HepG2 (cell line): ENCODE data around the gene ZBTB21. TPM values are rescaled to one million over a fixed set of nuclear protein-coding genes. Genes with fewer than 3 reads are reported as not detected.

Experiments used
- ARNT2 ChIP-seq: sonication (generic); formaldehyde crosslinking; IDR thresholded peaks from 2 replicates; pipeline ENCODE4 v1.8.0; 2022; ENCODE audit warnings: mild to moderate bottlenecking, low read depth, missing genetic modification reagents, moderate library complexity
- FOXJ3 ChIP-seq: sonication (generic); formaldehyde crosslinking; IDR thresholded peaks from 2 replicates; pipeline ENCODE4 v1.4.0; 2020; ENCODE audit warnings: missing genetic modification reagents, mild to moderate bottlenecking, borderline replicate concordance
- NKX3-1 ChIP-seq: sonication (generic); formaldehyde crosslinking; IDR thresholded peaks from 2 replicates; pipeline ENCODE4 v1.5.0; 2020; ENCODE audit warnings: missing genetic modification reagents
- RBAK ChIP-seq: sonication (generic); formaldehyde crosslinking; IDR thresholded peaks from 2 replicates; pipeline ENCODE4 v1.5.1; 2020; ENCODE audit warnings: mild to moderate bottlenecking, missing genetic modification reagents
- SIN3B ChIP-seq: fragments of 150-350 bp; IDR thresholded peaks from 2 replicates; pipeline ENCODE4 v1.6.1; 2014; ENCODE audit warnings: low read length
- SMARCC2 ChIP-seq: fragments of 450-650 bp; IDR thresholded peaks from 2 replicates; pipeline ENCODE4 v1.6.1; 2017; ENCODE audit warnings: antibody characterized with exemption, mild to moderate bottlenecking
- SPEN ChIP-seq: sonication (generic); formaldehyde crosslinking; IDR thresholded peaks from 2 replicates; pipeline ENCODE4 v1.5.1; 2020; ENCODE audit warnings: low read depth, mild to moderate bottlenecking, missing genetic modification reagents
- TMF1 ChIP-seq: sonication (generic); formaldehyde crosslinking; IDR thresholded peaks from 2 replicates; pipeline ENCODE4 v1.8.1; 2022; ENCODE audit warnings: low read depth, missing genetic modification reagents
- ZBTB7B ChIP-seq: sonication (generic); formaldehyde crosslinking; IDR thresholded peaks from 2 replicates; pipeline ENCODE4 v1.4.0; 2020; ENCODE audit warnings: missing genetic modification reagents
- ZC3H13 ChIP-seq: sonication (generic); formaldehyde crosslinking; IDR thresholded peaks from 2 replicates; pipeline ENCODE4 v1.8.1; 2023; ENCODE audit warnings: mild to moderate bottlenecking, missing genetic modification reagents, moderate library complexity
- ZNF136 ChIP-seq: sonication (generic); formaldehyde crosslinking; IDR thresholded peaks from 2 replicates; pipeline ENCODE4 v1.8.1; 2022; ENCODE audit warnings: low read depth, mild to moderate bottlenecking, moderate library complexity, missing genetic modification reagents
- ZNF333 ChIP-seq: sonication (generic); formaldehyde crosslinking; IDR thresholded peaks from 2 replicates; pipeline ENCODE4 v1.4.0; 2020; ENCODE audit warnings: mild to moderate bottlenecking, missing genetic modification reagents, borderline replicate concordance
- ZNF33A ChIP-seq: sonication (generic); formaldehyde crosslinking; IDR thresholded peaks from 2 replicates; pipeline ENCODE4 v1.5.1; 2020; ENCODE audit warnings: missing genetic modification reagents, mild to moderate bottlenecking, moderate library complexity, borderline replicate concordance
- ZNF468 ChIP-seq: sonication (generic); formaldehyde crosslinking; IDR thresholded peaks from 2 replicates; pipeline ENCODE4 v1.8.0; 2022; ENCODE audit warnings: mild to moderate bottlenecking, moderate library complexity, missing genetic modification reagents
- ZNF530 ChIP-seq: sonication (generic); formaldehyde crosslinking; IDR thresholded peaks from 2 replicates; pipeline ENCODE4 v1.5.0; 2020; ENCODE audit warnings: low read depth, mild to moderate bottlenecking, missing genetic modification reagents
- ZNF761 ChIP-seq: sonication (generic); formaldehyde crosslinking; conservative IDR thresholded peaks from 2 replicates; pipeline ENCODE4 v1.4.0; 2020; ENCODE audit warnings: mild to moderate bottlenecking, missing genetic modification reagents
- ZSCAN9 ChIP-seq: IDR thresholded peaks from 2 replicates; pipeline ENCODE4 v1.6.1; 2016; ENCODE audit warnings: borderline replicate concordance
- polyA plus RNA-seq, 8 experiments: library from polyadenylated mRNA; depleted of rRNA in 3 of 8; stranded (reverse) in 7 of 8; unstranded in 1 of 8; fragments of >200 nt; fragmentation: Illumina TruSeq in 4 of 8; extraction: Trizol in 4 of 8; gene quantifications; 2 replicates each; pipeline versions ENCODE4 v1.2.1 to v1.2.3, GENCODE V29; 2011 to 2016; ENCODE audit warnings: low read depth in 4 of 8, missing spikeins in 1 of 8, mixed read lengths in 1 of 8; ENCODE audit not compliant: insufficient read depth in 1 of 8
- total RNA-seq, 5 experiments: library from RNA; depleted of rRNA; stranded (reverse); fragments of >200 nt; fragmentation: Illumina TruSeq; extraction: Trizol; gene quantifications; 2 replicates each; pipeline ENCODE4 v1.2.3, GENCODE V29; 2016; ENCODE audit warnings: low read depth in 1 of 5
- TF ChIP-seq, protein P1 (sequence below): sonication (generic); formaldehyde crosslinking; conservative IDR thresholded peaks from 2 replicates; pipeline ENCODE4 v1.8.0; 2022; ENCODE audit warnings: missing genetic modification reagents
- TF ChIP-seq, protein P2 (sequence below): sonication (generic); formaldehyde crosslinking; IDR thresholded peaks from 2 replicates; pipeline ENCODE4 v1.8.1; 2022; ENCODE audit warnings: low read depth, mild to moderate bottlenecking, missing genetic modification reagents
- TF ChIP-seq, protein P3 (sequence below): sonication (generic); formaldehyde crosslinking; IDR thresholded peaks from 2 replicates; pipeline ENCODE4 v1.5.0; 2020; ENCODE audit warnings: mild to moderate bottlenecking, low read depth, missing genetic modification reagents, borderline replicate concordance
- TF ChIP-seq, protein P4 (sequence below), 2 experiments: sonication (generic) in 1 of 2; formaldehyde crosslinking in 1 of 2; IDR thresholded peaks; 2 replicates each; pipeline versions ENCODE4 v1.5.1 to v1.6.1; 2011 to 2020; ENCODE audit warnings: borderline replicate concordance in 1 of 2, low read depth in 1 of 2, low read length in 1 of 2, mild to moderate bottlenecking in 1 of 2, missing genetic modification reagents in 1 of 2, moderate library complexity in 1 of 2

The ZBTB21 gene
- total and polyA plus RNA-seq, 2 of the 13 experiments (the other 11 are each of a cell fraction or from before 2014, with no cell fraction given): 4.5 to 6.1 TPM

DNA sequence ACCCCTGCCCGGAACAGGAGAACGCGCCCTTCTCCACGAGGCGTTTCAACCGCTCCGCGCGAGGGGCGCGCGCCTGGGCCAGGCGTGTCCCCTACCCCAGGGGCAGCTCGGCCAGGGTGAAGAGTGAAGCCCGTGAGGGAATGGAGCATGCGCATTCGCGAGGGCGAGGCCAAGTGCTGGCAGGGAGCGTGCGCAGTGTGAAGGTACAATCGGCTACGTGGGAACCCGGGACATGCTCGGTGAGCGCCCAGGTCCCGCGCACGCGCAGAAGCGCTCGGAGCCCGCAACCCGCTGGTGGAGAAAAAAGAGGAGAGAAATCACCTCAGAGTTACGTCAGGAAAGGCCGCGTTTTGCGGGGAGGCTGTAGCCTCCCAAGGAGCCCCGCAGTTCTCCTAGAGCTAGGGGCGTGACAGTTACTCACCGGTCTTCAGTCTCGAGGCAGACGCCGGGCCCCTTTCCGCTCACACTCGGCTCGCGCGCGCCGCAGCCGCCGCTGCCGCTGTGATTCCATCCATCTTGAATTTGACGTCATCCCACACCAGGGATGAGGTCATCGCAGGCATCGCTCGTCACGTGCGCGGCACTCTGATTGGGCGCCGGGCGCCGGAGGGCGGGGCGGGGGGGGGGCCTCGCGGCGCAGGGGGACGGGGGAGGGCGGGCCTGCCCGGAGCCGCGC lies at the start of gene ZBTB21 (continued):
- TF ChIP-seq SIN3B (no peak), RBAK (CRISPR knock-in tag) (no peak), NKX3-1 (CRISPR knock-in tag) (peak; percentile 69; the same call in 1 of the 2 replicates), TMF1 (CRISPR knock-in tag) (0 out of 2 replicates have a peak, but pooled peaks have one; percentile 28), ZNF530 (CRISPR knock-in tag) (no peak), ZNF761 (CRISPR knock-in tag) (no peak), ZNF468 (no peak), ZNF136 (CRISPR knock-in tag) (0 out of 2 replicates have a peak, but pooled peaks have one; percentile 40), ZC3H13 (CRISPR knock-in tag) (peak; percentile 30; the same call in 1 of the 2 replicates), ZNF333 (CRISPR knock-in tag) (no peak), ARNT2 (CRISPR knock-in tag) (0 out of 2 replicates have a peak, but pooled peaks have one; percentile 34), ZSCAN9 (0 out of 2 replicates have a peak, but pooled peaks have one; percentile 26), SPEN (CRISPR knock-in tag) (peak; percentile 65), ZBTB7B (CRISPR knock-in tag) (no peak), SMARCC2 (no peak), ZNF33A (no peak), FOXJ3 (peak; percentile 26; the same call in 1 of the 2 replicates)
- TF ChIP-seq, protein P1, sequence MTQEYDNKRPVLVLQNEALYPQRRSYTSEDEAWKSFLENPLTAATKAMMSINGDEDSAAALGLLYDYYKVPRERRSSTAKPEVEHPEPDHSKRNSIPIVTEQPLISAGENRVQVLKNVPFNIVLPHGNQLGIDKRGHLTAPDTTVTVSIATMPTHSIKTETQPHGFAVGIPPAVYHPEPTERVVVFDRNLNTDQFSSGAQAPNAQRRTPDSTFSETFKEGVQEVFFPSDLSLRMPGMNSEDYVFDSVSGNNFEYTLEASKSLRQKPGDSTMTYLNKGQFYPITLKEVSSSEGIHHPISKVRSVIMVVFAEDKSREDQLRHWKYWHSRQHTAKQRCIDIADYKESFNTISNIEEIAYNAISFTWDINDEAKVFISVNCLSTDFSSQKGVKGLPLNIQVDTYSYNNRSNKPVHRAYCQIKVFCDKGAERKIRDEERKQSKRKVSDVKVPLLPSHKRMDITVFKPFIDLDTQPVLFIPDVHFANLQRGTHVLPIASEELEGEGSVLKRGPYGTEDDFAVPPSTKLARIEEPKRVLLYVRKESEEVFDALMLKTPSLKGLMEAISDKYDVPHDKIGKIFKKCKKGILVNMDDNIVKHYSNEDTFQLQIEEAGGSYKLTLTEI (CRISPR knock-in tag): no peak
- TF ChIP-seq, protein P2, sequence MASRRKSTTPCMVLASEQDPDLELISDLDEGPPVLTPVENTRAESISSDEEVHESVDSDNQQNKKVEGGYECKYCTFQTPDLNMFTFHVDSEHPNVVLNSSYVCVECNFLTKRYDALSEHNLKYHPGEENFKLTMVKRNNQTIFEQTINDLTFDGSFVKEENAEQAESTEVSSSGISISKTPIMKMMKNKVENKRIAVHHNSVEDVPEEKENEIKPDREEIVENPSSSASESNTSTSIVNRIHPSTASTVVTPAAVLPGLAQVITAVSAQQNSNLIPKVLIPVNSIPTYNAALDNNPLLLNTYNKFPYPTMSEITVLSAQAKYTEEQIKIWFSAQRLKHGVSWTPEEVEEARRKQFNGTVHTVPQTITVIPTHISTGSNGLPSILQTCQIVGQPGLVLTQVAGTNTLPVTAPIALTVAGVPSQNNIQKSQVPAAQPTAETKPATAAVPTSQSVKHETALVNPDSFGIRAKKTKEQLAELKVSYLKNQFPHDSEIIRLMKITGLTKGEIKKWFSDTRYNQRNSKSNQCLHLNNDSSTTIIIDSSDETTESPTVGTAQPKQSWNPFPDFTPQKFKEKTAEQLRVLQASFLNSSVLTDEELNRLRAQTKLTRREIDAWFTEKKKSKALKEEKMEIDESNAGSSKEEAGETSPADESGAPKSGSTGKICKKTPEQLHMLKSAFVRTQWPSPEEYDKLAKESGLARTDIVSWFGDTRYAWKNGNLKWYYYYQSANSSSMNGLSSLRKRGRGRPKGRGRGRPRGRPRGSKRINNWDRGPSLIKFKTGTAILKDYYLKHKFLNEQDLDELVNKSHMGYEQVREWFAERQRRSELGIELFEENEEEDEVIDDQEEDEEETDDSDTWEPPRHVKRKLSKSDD (CRISPR knock-in tag): peak; percentile 100
- TF ChIP-seq, protein P3, sequence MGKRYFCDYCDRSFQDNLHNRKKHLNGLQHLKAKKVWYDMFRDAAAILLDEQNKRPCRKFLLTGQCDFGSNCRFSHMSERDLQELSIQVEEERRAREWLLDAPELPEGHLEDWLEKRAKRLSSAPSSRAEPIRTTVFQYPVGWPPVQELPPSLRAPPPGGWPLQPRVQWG (CRISPR knock-in tag): no peak
- TF ChIP-seq, protein P4, sequence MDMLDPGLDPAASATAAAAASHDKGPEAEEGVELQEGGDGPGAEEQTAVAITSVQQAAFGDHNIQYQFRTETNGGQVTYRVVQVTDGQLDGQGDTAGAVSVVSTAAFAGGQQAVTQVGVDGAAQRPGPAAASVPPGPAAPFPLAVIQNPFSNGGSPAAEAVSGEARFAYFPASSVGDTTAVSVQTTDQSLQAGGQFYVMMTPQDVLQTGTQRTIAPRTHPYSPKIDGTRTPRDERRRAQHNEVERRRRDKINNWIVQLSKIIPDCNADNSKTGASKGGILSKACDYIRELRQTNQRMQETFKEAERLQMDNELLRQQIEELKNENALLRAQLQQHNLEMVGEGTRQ (IDR thresholded peaks at IDR 0.05; ENCODE audit: low read depth, low read length): no peak
- TF ChIP-seq, protein P4 (CRISPR knock-in tag; IDR thresholded peaks at IDR 0.05; ENCODE audit: borderline replicate concordance): peak; percentile 31; the same call in 1 of the 2 replicates
